GM12892 (cell line): ENCODE data around the gene PHF21B.
"Not testable (repeated sequence)": the region's sequence is repeated elsewhere in the genome, so short reads cannot be mapped to it uniquely, and the experiment has no call there.

ENCODE experiments used
- POLR2A ChIP-seq: IDR thresholded peaks from 2 replicates; pipeline ENCODE4 v1.6.1; 2011; ENCODE audit warnings: low read depth, low read length, control low read depth
- POLR2AphosphoS5 ChIP-seq: IDR thresholded peaks from 2 replicates; pipeline ENCODE4 v1.6.1; 2011; ENCODE audit warnings: low read depth, low read length, control low read depth
- TAF1 ChIP-seq: IDR thresholded peaks from 2 replicates; pipeline ENCODE4 v1.6.1; 2011; ENCODE audit warnings: low read depth, mild to moderate bottlenecking, control low read depth, low read length, borderline replicate concordance

GRCh38 chr22:44903164-44903563, 106.6 kb downstream of the PHF21B start:
- not testable (repeated sequence) for TF ChIP-seq POLR2A, POLR2AphosphoS5, TAF1
